Parathyroid adenoma (tissue), 2 donors: Measurements from ENCODE around the gene MED13.
"Not testable (repeated sequence)": the region's sequence is repeated elsewhere in the genome, so short reads cannot be mapped to it uniquely, and the experiment has no call there.

Experiments used
- H2AFZ ChIP-seq: fragments of 300-600 bp; sonication (generic); one replicate; pipeline ENCODE4 v1.7.0; 2017; ENCODE audit warnings: antibody characterized with exemption, mild to moderate bottlenecking
- H3K27ac ChIP-seq: fragments of 300-600 bp; sonication (generic); one replicate; pipeline ENCODE4 v1.7.0; 2017
- H3K27me3 ChIP-seq: fragments of 300-600 bp; sonication (generic); one replicate; pipeline ENCODE4 v1.7.0; 2017; ENCODE audit warnings: low read length; ENCODE audit not compliant: control insufficient read depth, insufficient read depth
- H3K36me3 ChIP-seq: fragments of 300-600 bp; sonication (generic); one replicate; pipeline ENCODE4 v1.7.0; 2017; ENCODE audit warnings: low read length; ENCODE audit not compliant: control insufficient read depth, insufficient read depth
- H3K4me1 ChIP-seq: fragments of 300-600 bp; sonication (generic); one replicate; pipeline ENCODE4 v1.7.0; 2017; ENCODE audit warnings: control low read depth
- H3K4me2 ChIP-seq: fragments of 300-600 bp; sonication (generic); one replicate; pipeline ENCODE4 v1.7.0; 2017; ENCODE audit warnings: low read length
- H3K4me3 ChIP-seq: fragments of 300-600 bp; sonication (generic); one replicate; pipeline ENCODE4 v1.7.0; 2017; ENCODE audit warnings: low read depth, low read length
- H3K79me2 ChIP-seq: fragments of 300-600 bp; sonication (generic); one replicate; pipeline ENCODE4 v1.7.0; 2017; ENCODE audit warnings: control low read depth
- H3K9ac ChIP-seq: fragments of 300-600 bp; sonication (generic); one replicate; pipeline ENCODE4 v1.7.0; 2017; ENCODE audit warnings: mild to moderate bottlenecking
- H3K9me3 ChIP-seq: fragments of 300-600 bp; sonication (generic); one replicate; pipeline ENCODE4 v1.7.0; 2017; ENCODE audit warnings: low read length; ENCODE audit not compliant: control insufficient read depth
- CTCF ChIP-seq: fragments of 300-600 bp; sonication (generic); IDR thresholded peaks from one replicate; pipeline ENCODE4 v1.7.0; 2017; ENCODE audit warnings: antibody characterized with exemption, mild to moderate bottlenecking
- donor health status: primary hyperparathyroidism.

MED13 gene

DNA sequence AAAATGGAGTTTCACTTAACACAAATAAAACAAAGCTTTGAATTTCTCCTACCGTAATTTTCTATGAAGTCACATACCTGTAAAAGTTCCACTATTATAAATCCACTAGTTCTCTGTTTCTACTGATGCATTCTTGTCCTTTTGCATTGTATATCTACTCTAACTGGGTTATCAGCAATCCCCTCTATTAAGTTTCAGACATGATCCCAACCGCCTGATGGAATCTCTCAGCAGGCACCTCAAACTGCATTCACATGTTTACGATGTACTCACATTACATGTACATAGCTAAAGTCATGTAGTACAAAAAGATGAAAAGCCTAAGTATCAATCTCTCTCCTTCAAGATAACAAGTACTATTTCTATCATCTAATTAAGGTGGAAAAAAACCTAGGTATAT, 64.9 kb downstream of the MED13 start:
- Histone ChIP-seq H3K36me3 (no peaks in the 10 kb centered on the region), H3K79me2 (peaks cover 19% of the 10 kb centered on the region), H3K4me2 (no peak overlapping the region), H3K4me1 (peaks cover 5% of the 10 kb centered on the region), H3K27ac (no peak overlapping the region), H3K9ac (no peak overlapping the region), H3K27me3 (no peaks in the 10 kb centered on the region), H3K4me3 (no peak overlapping the region), H3K9me3 (no peaks in the 10 kb centered on the region), H2AFZ (no peak overlapping the region)
- TF ChIP-seq CTCF: no peak

DNA sequence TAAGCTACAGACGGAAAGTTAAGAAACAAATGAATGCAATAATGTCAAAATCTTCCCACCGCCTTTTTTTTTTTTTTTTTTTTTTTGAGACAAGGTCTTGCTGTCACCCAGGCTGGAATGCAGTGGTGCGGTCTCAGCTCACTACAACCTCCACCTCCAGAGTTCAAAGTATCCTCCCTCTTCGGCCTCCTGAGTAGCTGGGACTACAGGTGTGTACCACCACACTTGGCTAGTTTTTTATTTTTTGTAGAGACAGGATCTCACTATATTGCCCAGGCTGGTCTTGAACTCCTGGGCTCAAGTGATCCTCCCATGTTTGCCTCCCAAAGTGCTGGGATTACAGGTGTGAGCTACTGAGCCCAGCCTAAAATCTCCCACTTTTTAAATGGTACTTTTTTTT, 66.5 kb downstream of the MED13 start:
- H3K9ac ChIP-seq, H3K9me3 ChIP-seq, H3K4me3 ChIP-seq, H3K4me1 ChIP-seq, H3K27ac ChIP-seq, H3K79me2 ChIP-seq, H3K4me2 ChIP-seq, H3K36me3 ChIP-seq, H3K27me3 ChIP-seq, H2AFZ ChIP-seq: not testable (repeated sequence)

GRCh38 chr17:61997664-61998063, 67.4 kb downstream of the MED13 start:
- Histone ChIP-seq H2AFZ (no peak overlapping the region), H3K36me3 (no peaks in the 10 kb centered on the region)

DNA sequence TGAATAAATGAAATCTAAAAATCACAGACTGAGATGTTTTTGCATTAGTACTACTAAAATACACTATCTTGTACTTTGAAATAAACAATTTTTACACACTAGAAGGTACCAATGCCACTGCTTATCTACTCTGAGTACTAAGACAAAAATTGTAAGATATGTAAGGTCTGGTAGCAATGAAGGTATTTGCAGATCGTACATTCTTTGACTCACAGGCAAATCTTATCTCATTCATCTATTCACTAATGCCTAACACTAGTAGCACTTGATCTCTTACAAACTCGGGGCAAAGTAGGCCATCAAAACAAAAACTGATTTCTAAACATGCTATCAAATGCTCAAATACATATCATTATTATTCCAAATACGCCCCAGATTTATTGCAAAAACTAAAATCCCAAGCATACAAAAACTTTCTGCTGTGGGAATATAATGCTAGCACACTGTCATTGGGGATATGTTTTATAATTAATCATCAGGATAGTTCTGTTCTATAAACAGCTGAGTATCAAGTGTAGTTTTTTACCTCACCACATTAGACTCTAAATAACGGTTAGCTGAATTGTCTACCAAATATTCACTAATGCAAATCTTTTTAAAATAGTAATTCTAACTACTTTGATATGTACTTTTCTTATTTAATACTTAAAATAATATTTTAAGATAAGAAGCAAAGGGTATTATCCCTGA, 68.0 kb downstream of the MED13 start:
- Histone ChIP-seq H3K9me3 (no peaks in the 10 kb centered on the region), H3K4me3 (no peak overlapping the region), H3K79me2 (peaks cover 4% of the 10 kb centered on the region), H2AFZ (no peak overlapping the region), H3K9ac (no peak overlapping the region), H3K27me3 (no peaks in the 10 kb centered on the region), H3K36me3 (no peaks in the 10 kb centered on the region), H3K4me1 (peaks cover 5% of the 10 kb centered on the region), H3K27ac (no peak overlapping the region), H3K4me2 (peak overlapping the region; percentile 37)
- no peak for TF ChIP-seq CTCF

More at GRCh38 chr17:61997664-61998063, 67.4 kb downstream of the MED13 start:
- Histone ChIP-seq H3K27ac (no peak overlapping the region), H3K4me3 (no peak overlapping the region), H3K79me2 (peaks cover 4% of the 10 kb centered on the region), H3K4me2 (no peak overlapping the region), H3K27me3 (no peaks in the 10 kb centered on the region), H3K4me1 (peaks cover 5% of the 10 kb centered on the region), H3K9ac (no peak overlapping the region), H3K9me3 (no peaks in the 10 kb centered on the region)
- no peak for TF ChIP-seq CTCF

DNA sequence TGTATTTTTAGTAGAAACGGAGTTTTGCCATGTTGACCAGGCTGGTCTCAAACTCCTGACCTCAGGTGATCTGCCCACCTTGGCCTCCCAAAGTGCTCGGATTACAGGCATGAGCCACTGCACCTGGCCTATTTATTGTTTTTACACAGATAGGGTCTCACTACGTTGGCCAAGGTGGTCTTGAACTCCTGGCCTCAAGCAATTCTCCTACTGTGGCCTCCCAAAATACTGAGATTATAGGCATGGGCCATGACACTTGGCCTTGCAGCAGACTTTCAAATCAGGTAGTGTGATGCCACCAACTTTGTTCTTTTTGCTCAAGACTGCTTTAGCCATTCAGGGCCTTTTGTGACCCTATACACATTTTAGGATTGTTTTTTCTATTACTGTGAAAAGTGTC, 75.6 kb downstream of the MED13 start:
- Histone ChIP-seq H3K79me2 (peaks cover 4% of the 10 kb centered on the region), H3K27ac (no peak overlapping the region), H3K4me3 (no peak overlapping the region), H3K9me3 (no peaks in the 10 kb centered on the region), H3K27me3 (no peaks in the 10 kb centered on the region), H3K9ac (no peak overlapping the region), H3K4me2 (no peak overlapping the region), H3K36me3 (no peaks in the 10 kb centered on the region), H2AFZ (no peak overlapping the region), H3K4me1 (no peaks in the 10 kb centered on the region)
- TF ChIP-seq CTCF: no peak
